WTC11 (cell line): ENCODE measurements around the gene ANK2.

ENCODE experiments used
- CTCF ChIP-seq: fragments of 200-600 bp; IDR thresholded peaks from 2 replicates; pipeline ENCODE4 v1.8.0; 2022; ENCODE audit warnings: antibody characterized with exemption
- ERG ChIP-seq: fragments of 250-450 bp; sonication (Bioruptor Pico); IDR thresholded peaks from 2 replicates; pipeline ENCODE4 v1.8.0; 2021; ENCODE audit warnings: mild to moderate bottlenecking
- FOXP1 ChIP-seq: sonication (generic); formaldehyde crosslinking; IDR thresholded peaks from 2 replicates; pipeline ENCODE4 v1.8.0; 2022; ENCODE audit warnings: missing genetic modification reagents, mild to moderate bottlenecking, moderate library complexity, borderline replicate concordance
- RELA ChIP-seq: sonication (generic); formaldehyde crosslinking; IDR thresholded peaks from 2 replicates; pipeline ENCODE4 v1.8.1; 2022; ENCODE audit warnings: missing genetic modification reagents, mild to moderate bottlenecking, borderline replicate concordance
- SP1 ChIP-seq: sonication (generic); formaldehyde crosslinking; conservative IDR thresholded peaks from 2 replicates; pipeline ENCODE4 v1.8.1; 2022; ENCODE audit warnings: missing genetic modification reagents
- STAT6 ChIP-seq: sonication (generic); formaldehyde crosslinking; conservative IDR thresholded peaks from 2 replicates; pipeline ENCODE4 v1.8.1; 2023; ENCODE audit warnings: mild to moderate bottlenecking, low read depth, missing genetic modification reagents, moderate library complexity
- TP53 ChIP-seq: sonication (generic); formaldehyde crosslinking; IDR thresholded peaks from 2 replicates; pipeline ENCODE4 v1.8.1; 2023; ENCODE audit warnings: mild to moderate bottlenecking, missing genetic modification reagents
- USF1 ChIP-seq: sonication (generic); formaldehyde crosslinking; IDR thresholded peaks from 2 replicates; pipeline ENCODE4 v1.8.0; 2022; ENCODE audit warnings: mild to moderate bottlenecking, missing genetic modification reagents
- ZBTB43 ChIP-seq: sonication (generic); formaldehyde crosslinking; IDR thresholded peaks from 2 replicates; pipeline ENCODE4 v1.8.1; 2023; ENCODE audit warnings: mild to moderate bottlenecking, missing genetic modification reagents
- ZMAT4 ChIP-seq: fragments of 250-450 bp; sonication (Bioruptor Pico); IDR thresholded peaks from 2 replicates; pipeline ENCODE4 v1.9.0; 2021; ENCODE audit warnings: mild to moderate bottlenecking
- ZNF121 ChIP-seq: sonication (generic); formaldehyde crosslinking; IDR thresholded peaks from 2 replicates; pipeline ENCODE4 v1.8.0; 2023; ENCODE audit warnings: missing genetic modification reagents
- ZNF317 ChIP-seq: sonication (generic); formaldehyde crosslinking; IDR thresholded peaks from 2 replicates; pipeline ENCODE4 v1.8.1; 2023; ENCODE audit warnings: low read depth, mild to moderate bottlenecking, moderate library complexity, missing genetic modification reagents, borderline replicate concordance

- TF ChIP-seq ZMAT4 (no peak), ERG (CRISPR knock-in tag) (no peak), CTCF (no peak), RELA (no peak), SP1 (no peak), USF1 (no peak), ZNF121 (no peak), FOXP1 (CRISPR knock-in tag) (no peak), ZNF317 (no peak), TP53 (CRISPR knock-in tag) (no peak), STAT6 (no peak), ZBTB43 (no peak)
These were observed 36.8 kb downstream of the ANK2 start for GRCh38 chr4:113086172-113086695.
